Measurements from ENCODE around the gene RASGRP2.
"Not testable (repeated sequence)": the region's sequence is repeated elsewhere in the genome, so short reads cannot be mapped to it uniquely, and the experiment has no call there.

Gene RASGRP2

GRCh38 chr11:64718084-64718779 is 25.7 kb downstream of the RASGRP2 start:
- no peak for DNase-seq

- no peak for DNase-seq
These were observed 26.7 kb downstream of the RASGRP2 start for GRCh38 chr11:64717268-64717578.

GRCh38 chr11:64716473-64717267 is 27.3 kb downstream of the RASGRP2 start:
- DNase-seq: no peak

- no peak for DNase-seq
These were observed 28.0 kb downstream of the RASGRP2 start for GRCh38 chr11:64715756-64716472.

- no peak for DNase-seq
These were observed 28.8 kb downstream of the RASGRP2 start for GRCh38 chr11:64715110-64715509.

- no peak for DNase-seq
These were observed 29.3 kb downstream of the RASGRP2 start for GRCh38 chr11:64714666-64715065.

- no peak for DNase-seq
These were observed 30.1 kb downstream of the RASGRP2 start for GRCh38 chr11:64713781-64714363.

- DNase-seq: peak in 1 of 5 donors; percentile 15
These were observed 30.8 kb downstream of the RASGRP2 start for GRCh38 chr11:64713016-64713707.

- peak in 1 of 5 donors; percentile 15 for DNase-seq
These were observed 31.4 kb downstream of the RASGRP2 start for GRCh38 chr11:64712430-64713015.

- no peak for DNase-seq
These were observed 32.0 kb downstream of the RASGRP2 start for GRCh38 chr11:64711956-64712362.

GRCh38 chr11:64711138-64711955 is 32.6 kb downstream of the RASGRP2 start:
- no peak for DNase-seq

GRCh38 chr11:64710418-64711137 is 33.4 kb downstream of the RASGRP2 start:
- no peak for DNase-seq

GRCh38 chr11:64705501-64705900 is 38.4 kb downstream of the RASGRP2 start:
- no peak for DNase-seq

- no peak for DNase-seq
These were observed 40.9 kb downstream of the RASGRP2 start for GRCh38 chr11:64703048-64703447.

GRCh38 chr11:64701956-64702355 is 42.0 kb downstream of the RASGRP2 start:
- not testable (repeated sequence) for DNase-seq

- DNase-seq: no peak
These were observed 45.5 kb downstream of the RASGRP2 start for GRCh38 chr11:64698427-64698826.

GRCh38 chr11:64697663-64698375 is 46.1 kb downstream of the RASGRP2 start:
- DNase-seq: no peak

- DNase-seq: no peak
These were observed 47.9 kb downstream of the RASGRP2 start for GRCh38 chr11:64696045-64696444.

- no peak for DNase-seq
These were observed 48.4 kb downstream of the RASGRP2 start for GRCh38 chr11:64695548-64695947.

- DNase-seq: no peak
These were observed 49.0 kb downstream of the RASGRP2 start for GRCh38 chr11:64694821-64695365.

Measured in T-helper 1 cell (primary cell).